Liver (tissue), 9 donors: Measurements from ENCODE around the gene SSX4B. TPM values are rescaled to one million over a fixed set of nuclear protein-coding genes. Genes with fewer than 3 reads are reported as not detected.

Source experiments
- DNase-seq: peaks from one replicate; pipeline ENCODE4 v3.0.0-alpha.2; 2017; ENCODE audit warnings: low spot score
- H3K27ac ChIP-seq, 2 donors: one replicate each; pipeline ENCODE4 v1.7.0; 2013; ENCODE audit warnings: inconsistent platforms in 2 of 2, low read length in 2 of 2, control low read depth in 1 of 2, low read depth in 1 of 2, mild to moderate bottlenecking in 1 of 2
- H3K27me3 ChIP-seq, 4 donors: one replicate each; pipeline versions ENCODE4 v1.6.1 to v1.7.0; 2013; ENCODE audit warnings: low read length in 3 of 4, inconsistent platforms in 1 of 4, mild to moderate bottlenecking in 1 of 4, moderate library complexity in 1 of 4; ENCODE audit not compliant: control insufficient read depth in 4 of 4, insufficient read depth in 4 of 4
- H3K36me3 ChIP-seq, 4 donors: one replicate each; pipeline versions ENCODE4 v1.6.1 to v1.7.0; 2013; ENCODE audit warnings: low read length in 3 of 4, mild to moderate bottlenecking in 3 of 4, low read depth in 1 of 4, moderate library complexity in 1 of 4; ENCODE audit not compliant: control insufficient read depth in 4 of 4, insufficient read depth in 3 of 4
- H3K4me1 ChIP-seq, 4 donors: one replicate each; pipeline versions ENCODE4 v1.6.1 to v1.7.0; 2013; ENCODE audit warnings: low read length in 3 of 4, mild to moderate bottlenecking in 3 of 4, moderate library complexity in 1 of 4; ENCODE audit not compliant: control insufficient read depth in 4 of 4, insufficient read depth in 4 of 4
- H3K4me3 ChIP-seq, 3 donors: one replicate each; pipeline versions ENCODE4 v1.6.1 to v1.7.0; 2013; ENCODE audit warnings: low read length in 3 of 3, control low read depth in 1 of 3, low read depth in 1 of 3, mild to moderate bottlenecking in 1 of 3
- H3K9ac ChIP-seq, 2 donors: one replicate each; pipeline ENCODE4 v1.7.0; 2013; ENCODE audit warnings: low read length in 2 of 2, mild to moderate bottlenecking in 2 of 2, moderate library complexity in 2 of 2, control low read depth in 1 of 2, low read depth in 1 of 2
- H3K9me3 ChIP-seq, 4 donors: one replicate each; pipeline versions ENCODE4 v1.6.1 to v1.7.0; 2013; ENCODE audit warnings: low read length in 3 of 4; ENCODE audit not compliant: control insufficient read depth in 4 of 4
- ATF3 ChIP-seq: IDR thresholded peaks from 2 replicates; pipeline ENCODE4 v1.6.1; 2016; ENCODE audit warnings: antibody characterized with exemption
- EGR1 ChIP-seq, 2 donors: IDR thresholded peaks; 2 replicates each; pipeline ENCODE4 v1.6.1; 2016 to 2018; ENCODE audit warnings: antibody characterized with exemption in 2 of 2, low read depth in 2 of 2
- FOXA1 ChIP-seq: IDR thresholded peaks from 2 replicates; pipeline ENCODE4 v1.6.1; 2016; ENCODE audit warnings: antibody characterized with exemption
- FOXA2 ChIP-seq: IDR thresholded peaks from 2 replicates; pipeline ENCODE4 v1.6.1; 2016; ENCODE audit warnings: antibody characterized with exemption
- GABPA ChIP-seq, 2 donors: IDR thresholded peaks in 1 of 2; conservative IDR thresholded peaks in 1 of 2; 2 replicates each; pipeline ENCODE4 v1.6.1; 2016; ENCODE audit warnings: antibody characterized with exemption in 2 of 2, mild to moderate bottlenecking in 1 of 2, moderate library complexity in 1 of 2
- HNF4A ChIP-seq, 2 donors: conservative IDR thresholded peaks; 2 replicates each; pipeline ENCODE4 v1.6.1; 2016; ENCODE audit warnings: antibody characterized with exemption in 2 of 2, mild to moderate bottlenecking in 2 of 2
- HNF4G ChIP-seq: IDR thresholded peaks from 2 replicates; pipeline ENCODE4 v1.6.1; 2016; ENCODE audit warnings: antibody characterized with exemption
- JUND ChIP-seq, 2 donors: IDR thresholded peaks; 2 replicates each; pipeline ENCODE4 v1.6.1; 2016; ENCODE audit warnings: antibody characterized with exemption in 2 of 2
- MAX ChIP-seq: IDR thresholded peaks from 2 replicates; pipeline ENCODE4 v1.6.1; 2016; ENCODE audit warnings: antibody characterized with exemption
- NR2F2 ChIP-seq: IDR thresholded peaks from 2 replicates; pipeline ENCODE4 v1.6.1; 2016; ENCODE audit warnings: antibody characterized with exemption
- RAD21 ChIP-seq, 2 donors: IDR thresholded peaks; 2 replicates each; pipeline ENCODE4 v1.6.1; 2016; ENCODE audit warnings: antibody characterized with exemption in 2 of 2, mild to moderate bottlenecking in 2 of 2
- REST ChIP-seq: IDR thresholded peaks from 2 replicates; pipeline ENCODE4 v1.6.1; 2016; ENCODE audit warnings: antibody characterized with exemption, mild to moderate bottlenecking
- RXRA ChIP-seq, 2 donors: IDR thresholded peaks; 2 replicates each; pipeline ENCODE4 v1.6.1; 2017 to 2018; ENCODE audit warnings: antibody characterized with exemption in 2 of 2, mild to moderate bottlenecking in 1 of 2
- SP1 ChIP-seq: IDR thresholded peaks from 2 replicates; pipeline ENCODE4 v1.6.1; 2018; ENCODE audit warnings: antibody characterized with exemption, mild to moderate bottlenecking
- TAF1 ChIP-seq: conservative IDR thresholded peaks from 2 replicates; pipeline ENCODE4 v1.6.1; 2016; ENCODE audit warnings: antibody characterized with exemption, mild to moderate bottlenecking
- YY1 ChIP-seq: IDR thresholded peaks from 2 replicates; pipeline ENCODE4 v1.6.1; 2016; ENCODE audit warnings: antibody characterized with exemption, mild to moderate bottlenecking
- ZBTB33 ChIP-seq: IDR thresholded peaks from 2 replicates; pipeline ENCODE4 v1.6.1; 2016; ENCODE audit warnings: antibody characterized with exemption
- WGBS: extraction: QIAGEN DNeasy Blood & Tissue Kit; methylation state at CpG from one replicate; pipeline ENCODE4 v1.1.7; 2013; 5-methylcytosine and 5-hydroxymethylcytosine counted together
- polyA plus RNA-seq, 2 donors: library from polyadenylated mRNA; stranded (reverse) in 1 of 2; unstranded in 1 of 2; fragments of 200-250 nt in 1 of 2; fragments of >200 nt in 1 of 2; fragmentation: Nextera tagmentation in 1 of 2; extraction: Ambion mirVana in 1 of 2; gene quantifications; one replicate each; pipeline versions ENCODE4 v1.2.1 to v1.2.3, GENCODE V29; 2013 to 2015
- total RNA-seq, 2 donors: library from RNA; depleted of rRNA; stranded (reverse); fragments of >200 nt; gene quantifications; one replicate each; pipeline ENCODE4 v1.2.3, GENCODE V29; 2014
- TF ChIP-seq, protein P1 (sequence below): fragments of 150-350 bp; IDR thresholded peaks from 2 replicates; pipeline ENCODE4 v1.5.1; 2017; ENCODE audit warnings: improper control_type of control experiment, low read depth, low read length; ENCODE audit not compliant: missing input control
- donor health status: healthy.
- donor health status: healthy.
- donor health status: healthy.
- donor health status: healthy.
- donor health status: healthy.

SSX4B gene
- total and polyA plus RNA-seq, 4 donors = not detected

DNA sequence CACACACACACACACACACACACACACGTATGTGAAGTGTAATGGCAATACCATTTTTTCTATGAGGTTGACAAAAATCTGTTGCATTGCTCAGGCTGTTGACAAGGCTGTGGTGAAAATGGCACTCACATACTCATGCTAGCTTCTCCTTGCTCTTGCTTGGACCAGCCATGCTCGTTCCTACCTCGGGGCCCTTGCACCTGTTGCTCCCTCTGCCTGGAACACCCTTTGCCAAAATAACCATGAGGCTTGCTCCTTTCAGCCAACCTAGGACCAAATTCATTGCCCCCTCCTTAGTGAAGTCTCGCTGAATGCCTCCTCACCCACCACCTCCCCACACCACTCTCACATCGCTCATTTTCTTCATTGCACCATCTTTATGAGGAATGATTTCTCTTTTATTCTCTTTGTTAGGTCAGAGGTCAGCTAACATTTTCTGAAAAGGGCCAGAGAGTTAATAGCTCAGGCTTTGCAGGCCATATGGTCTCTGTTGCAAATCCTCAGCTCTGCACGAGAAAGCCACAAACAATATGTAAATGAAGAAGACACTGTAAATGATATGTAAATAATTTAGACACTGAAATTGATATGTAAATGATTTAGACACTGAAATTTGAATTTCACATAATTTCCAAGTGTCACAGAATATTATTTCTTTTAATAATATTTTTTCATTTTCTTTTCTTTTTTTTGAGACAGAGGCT lies 45.0 kb upstream of the SSX4B start:
- DNase-seq = no peak
- TF ChIP-seq FOXA1 (no peak), HNF4A (conservative IDR thresholded peaks at IDR 0.05) (no peak), NR2F2 (no peak), HNF4G (no peak), GABPA (IDR thresholded peaks at IDR 0.05 in 1 of 2, conservative IDR thresholded peaks at IDR 0.05 in 1 of 2) (no peak), MAX (no peak), YY1 (no peak)
- TF ChIP-seq, protein P1, sequence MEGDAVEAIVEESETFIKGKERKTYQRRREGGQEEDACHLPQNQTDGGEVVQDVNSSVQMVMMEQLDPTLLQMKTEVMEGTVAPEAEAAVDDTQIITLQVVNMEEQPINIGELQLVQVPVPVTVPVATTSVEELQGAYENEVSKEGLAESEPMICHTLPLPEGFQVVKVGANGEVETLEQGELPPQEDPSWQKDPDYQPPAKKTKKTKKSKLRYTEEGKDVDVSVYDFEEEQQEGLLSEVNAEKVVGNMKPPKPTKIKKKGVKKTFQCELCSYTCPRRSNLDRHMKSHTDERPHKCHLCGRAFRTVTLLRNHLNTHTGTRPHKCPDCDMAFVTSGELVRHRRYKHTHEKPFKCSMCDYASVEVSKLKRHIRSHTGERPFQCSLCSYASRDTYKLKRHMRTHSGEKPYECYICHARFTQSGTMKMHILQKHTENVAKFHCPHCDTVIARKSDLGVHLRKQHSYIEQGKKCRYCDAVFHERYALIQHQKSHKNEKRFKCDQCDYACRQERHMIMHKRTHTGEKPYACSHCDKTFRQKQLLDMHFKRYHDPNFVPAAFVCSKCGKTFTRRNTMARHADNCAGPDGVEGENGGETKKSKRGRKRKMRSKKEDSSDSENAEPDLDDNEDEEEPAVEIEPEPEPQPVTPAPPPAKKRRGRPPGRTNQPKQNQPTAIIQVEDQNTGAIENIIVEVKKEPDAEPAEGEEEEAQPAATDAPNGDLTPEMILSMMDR = no peak
- H3K9me3 ChIP-seq = no peaks in the 10 kb centered on the region
- no peaks in the 10 kb centered on the region for H3K4me1 ChIP-seq
- no peaks in the 10 kb centered on the region for H3K27me3 ChIP-seq
- no peak overlapping the region for H3K9ac ChIP-seq
- no peak overlapping the region for H3K4me3 ChIP-seq
- H3K27ac ChIP-seq = no peak overlapping the region
- 89% methylated on average over 6 of the region's 6 CpGs for WGBS
- no peaks in the 10 kb centered on the region for H3K36me3 ChIP-seq

DNA sequence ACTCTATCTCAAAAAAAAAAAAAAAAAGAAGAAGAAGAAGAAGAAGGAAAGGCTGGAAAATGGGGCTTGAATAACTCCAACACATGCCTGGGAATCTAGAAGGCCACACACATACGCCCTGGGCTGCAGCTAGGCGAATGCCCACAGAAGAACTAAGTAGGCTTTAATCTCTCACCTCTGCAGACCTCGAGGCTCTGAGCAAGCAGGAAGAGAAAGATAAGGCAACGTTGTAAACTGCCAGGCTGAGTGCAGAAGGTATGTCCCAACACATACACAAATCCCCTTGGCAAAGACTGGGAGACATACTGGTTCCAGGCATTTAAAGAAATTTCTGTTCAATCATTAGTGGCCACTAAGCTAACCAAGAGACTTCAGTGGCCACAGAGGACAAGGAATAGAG lies 39.9 kb upstream of the SSX4B start:
- H3K4me1 ChIP-seq = no peaks in the 10 kb centered on the region
- no peaks in the 10 kb centered on the region for H3K36me3 ChIP-seq
- TF ChIP-seq GABPA (IDR thresholded peaks at IDR 0.05 in 1 of 2, conservative IDR thresholded peaks at IDR 0.05 in 1 of 2) = no peak
- TF ChIP-seq FOXA2 = no peak
- TF ChIP-seq YY1 = no peak
- no peak for TF ChIP-seq SP1
- TF ChIP-seq RAD21 (IDR thresholded peaks at IDR 0.05) = no peak
- TF ChIP-seq NR2F2 = no peak
- TF ChIP-seq RXRA (IDR thresholded peaks at IDR 0.05) = no peak
- no peak for TF ChIP-seq TAF1
- no peak for TF ChIP-seq HNF4G
- no peak for TF ChIP-seq ATF3
- TF ChIP-seq ZBTB33 = no peak
- no peak for TF ChIP-seq REST
- TF ChIP-seq, protein P1 = no peak
- TF ChIP-seq MAX = no peak
- TF ChIP-seq HNF4A (conservative IDR thresholded peaks at IDR 0.05) = no peak
- no peak for TF ChIP-seq JUND (IDR thresholded peaks at IDR 0.05)
- no peak for TF ChIP-seq EGR1 (IDR thresholded peaks at IDR 0.05; ENCODE audit: low read depth in 2 of 2)
- no peak for TF ChIP-seq FOXA1
- H3K9ac ChIP-seq = no peak overlapping the region
- no peak overlapping the region for H3K4me3 ChIP-seq
- WGBS = 49% methylated on average over 4 of the region's 4 CpGs
- H3K27me3 ChIP-seq = no peaks in the 10 kb centered on the region
- DNase-seq = no peak
- H3K27ac ChIP-seq = no peak overlapping the region
- H3K9me3 ChIP-seq = no peaks in the 10 kb centered on the region
